ENCODE data around the gene PGM3.
"Not testable (repeated sequence)": the region's sequence is repeated elsewhere in the genome, so short reads cannot be mapped to it uniquely, and the experiment has no call there.

The PGM3 gene

DNA sequence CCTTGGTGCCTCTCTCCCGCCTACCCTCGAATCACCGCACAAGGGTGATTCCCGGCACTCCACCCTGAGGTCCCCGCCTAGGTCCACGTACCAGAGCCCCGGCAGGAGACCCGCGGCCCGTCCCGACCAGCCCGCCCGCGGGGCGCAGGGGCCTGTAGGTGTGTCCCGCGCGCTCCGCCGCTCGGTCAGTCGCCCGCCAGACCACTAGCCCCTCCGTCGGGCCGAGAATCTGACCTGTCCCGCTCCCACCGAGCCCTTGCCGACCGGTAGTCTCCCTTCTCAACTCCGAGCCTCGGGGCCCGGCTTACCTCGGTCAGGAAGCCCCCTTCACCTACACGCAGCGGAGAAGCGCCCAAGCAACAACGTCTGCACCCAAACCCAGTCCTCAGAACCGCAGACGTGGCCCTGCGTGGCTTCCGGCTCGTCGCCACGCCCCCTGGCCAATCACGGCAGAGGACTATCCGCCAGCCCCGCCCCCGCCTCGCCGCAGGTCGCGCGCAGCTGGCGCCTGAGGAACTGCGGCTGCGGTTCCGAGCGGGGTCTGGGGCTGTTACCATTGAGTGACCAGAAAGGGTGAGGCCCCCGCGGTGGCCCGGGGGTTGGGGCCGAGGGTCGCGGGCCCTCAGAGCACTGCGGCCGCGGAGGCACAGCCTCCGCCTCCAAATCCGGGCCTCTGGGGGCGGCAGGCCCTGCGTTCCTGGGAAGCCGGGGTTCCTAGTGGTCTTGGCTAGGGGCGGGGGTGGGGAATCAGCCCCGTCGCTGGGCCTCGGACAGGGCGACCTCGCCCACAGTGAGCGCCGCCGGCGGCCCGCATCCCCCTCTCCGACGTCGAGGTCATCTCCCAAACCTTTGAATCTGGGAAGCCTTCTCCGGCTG lies at the start of gene PGM3, which contains the start of gene RWDD2A:
Gene PGM3, minus strand, starts transcription at position 395 of the 876 bp plus-strand sequence. CDS start 2,253 bp downstream, outside the sequence.
Gene RWDD2A, plus strand, starts transcription at position 487 of the 876 bp plus-strand sequence. CDS start 1,095 bp downstream, outside the sequence.
- DNase-seq: peak; percentile 83

DNA sequence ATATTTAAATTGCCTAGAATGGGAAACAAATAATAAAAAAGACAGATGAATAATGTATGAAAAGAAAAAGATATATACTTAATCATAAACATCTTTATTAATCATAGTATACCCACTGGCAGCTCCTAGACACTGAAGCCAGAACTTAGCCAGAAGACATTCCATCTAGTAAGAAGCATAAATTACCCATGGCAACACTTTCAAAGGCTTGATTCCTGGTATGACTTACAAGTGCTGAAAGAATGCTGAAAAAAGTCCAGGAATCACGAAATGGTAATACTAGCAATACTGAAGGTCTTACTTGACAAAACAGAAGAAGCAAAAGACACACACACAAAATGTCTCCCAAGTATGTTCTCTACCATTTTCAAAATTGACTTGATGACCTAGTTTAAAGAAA lies 38.1 kb upstream of the PGM3 start:
- DNase-seq: peak; percentile 83

DNA sequence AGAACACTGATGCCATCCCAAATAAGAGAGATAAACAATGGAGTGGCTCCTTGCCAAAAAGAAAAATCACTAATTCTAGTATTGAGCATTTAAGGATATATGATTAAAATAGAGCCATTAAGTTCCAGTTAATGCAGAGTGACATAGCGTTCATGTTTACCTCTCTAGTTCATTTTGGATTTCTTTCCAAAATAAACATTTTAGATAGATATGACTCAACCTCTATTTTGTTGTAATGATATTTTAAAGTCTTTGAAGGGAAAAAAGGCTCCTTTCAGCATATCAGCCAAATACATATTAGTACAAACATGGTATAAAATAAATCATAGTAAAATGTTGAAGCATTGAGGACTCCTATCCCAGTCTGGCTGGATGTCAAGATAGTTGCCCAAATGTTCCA lies 33.5 kb upstream of the PGM3 start:
- no peak for DNase-seq

- peak; percentile 43 for DNase-seq
Measured at GRCh38 chr6:83221889-83222479, 28.9 kb upstream of the PGM3 start.

DNA sequence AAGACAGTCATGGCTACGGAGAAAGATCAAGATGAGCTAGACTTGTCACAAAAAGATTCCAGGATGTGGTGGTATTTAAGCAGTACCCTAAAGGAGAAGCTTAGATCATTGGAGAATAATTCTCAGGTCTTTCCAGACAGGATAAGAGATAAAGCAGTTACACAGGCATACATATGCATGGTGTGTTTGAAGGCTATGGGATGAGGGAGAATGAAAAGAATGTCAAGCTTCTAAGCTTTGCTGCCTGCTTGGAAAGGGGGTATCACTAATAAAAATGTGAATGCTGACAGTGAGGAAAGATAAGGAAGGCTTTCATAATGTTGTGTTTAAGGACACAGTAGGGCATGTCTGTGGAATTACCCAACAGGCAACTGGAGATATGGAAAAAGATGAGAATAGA lies 28.2 kb upstream of the PGM3 start:
- DNase-seq: peak; percentile 6

- DNase-seq: no peak
Measured at GRCh38 chr6:83220121-83220520, 27.1 kb upstream of the PGM3 start.

- no peak for DNase-seq
Measured at GRCh38 chr6:83218646-83219045, 25.6 kb upstream of the PGM3 start.

- DNase-seq: no peak
Measured at GRCh38 chr6:83216806-83217205, 23.7 kb upstream of the PGM3 start.

GRCh38 chr6:83215131-83216047 lies 22.3 kb upstream of the PGM3 start:
- DNase-seq: peak; percentile 72

DNA sequence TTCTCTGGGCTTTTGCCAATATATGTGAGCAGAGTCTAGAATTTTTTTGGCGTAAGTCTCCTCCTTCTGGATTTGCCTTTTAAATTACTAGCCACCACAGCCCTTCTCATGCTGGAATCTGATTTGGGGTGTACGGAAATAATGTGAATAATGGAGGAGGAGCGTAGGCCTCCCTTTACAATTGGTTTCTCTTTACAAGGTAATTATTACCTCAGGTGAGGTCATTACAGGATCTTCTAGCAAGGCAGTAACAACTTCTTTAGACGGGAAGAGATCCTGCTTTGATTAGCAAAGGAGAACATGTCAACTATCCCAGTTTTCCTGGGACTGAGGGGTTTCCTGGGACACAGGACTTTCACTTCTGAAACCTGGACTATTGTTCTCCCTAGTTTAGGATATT lies 9.0 kb upstream of the PGM3 start:
- DNase-seq: no peak

DNA sequence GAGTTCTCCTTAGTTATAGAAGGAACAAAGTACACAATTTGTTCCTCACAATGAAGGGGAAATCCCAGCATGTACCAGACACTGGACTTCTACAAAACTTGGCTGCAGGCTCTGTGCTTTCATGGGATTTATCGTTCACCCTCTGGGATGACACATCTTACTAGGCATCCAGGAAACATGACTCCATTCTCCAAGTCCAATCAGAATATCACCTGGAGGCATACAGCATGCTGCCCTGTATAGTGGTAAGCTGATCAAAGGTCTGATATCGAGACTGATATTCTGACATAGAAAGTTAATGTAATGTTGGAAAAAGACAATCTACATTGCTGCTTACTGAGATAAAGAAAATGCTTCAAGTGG lies 6.8 kb upstream of the PGM3 start:
- DNase-seq: peak; percentile 32

DNA sequence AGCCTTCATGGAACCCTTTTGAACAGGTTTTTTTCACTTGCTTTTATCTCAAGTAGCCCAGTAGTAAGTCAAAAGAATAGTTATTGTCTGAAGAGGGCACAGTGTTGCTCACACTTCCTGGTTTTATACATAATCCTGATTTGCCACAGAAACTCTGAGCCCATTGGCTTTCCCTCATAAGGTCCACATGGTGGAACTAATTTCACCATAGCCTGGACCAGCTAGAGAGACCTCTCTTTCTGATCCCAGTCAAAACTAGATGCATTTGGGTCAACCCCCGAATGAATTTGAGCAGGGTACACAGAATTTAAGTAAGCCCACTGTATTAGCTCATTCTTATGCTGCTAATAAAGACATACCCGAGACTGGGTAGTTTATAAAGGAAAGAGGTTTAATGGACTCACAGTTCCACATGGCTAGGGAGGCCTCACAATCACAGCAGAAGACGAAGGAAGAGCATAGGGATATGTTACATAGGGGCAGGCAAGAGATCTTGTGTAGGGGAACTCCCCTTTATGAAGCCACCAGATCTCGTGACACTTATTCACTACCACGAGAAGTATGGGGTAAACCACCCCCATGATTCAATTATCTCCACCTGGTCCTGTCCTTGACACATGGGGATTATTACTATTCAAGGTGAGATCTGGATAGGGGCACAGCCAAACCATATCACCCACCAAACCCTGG lies 6.3 kb upstream of the PGM3 start:
- no peak for DNase-seq

DNA sequence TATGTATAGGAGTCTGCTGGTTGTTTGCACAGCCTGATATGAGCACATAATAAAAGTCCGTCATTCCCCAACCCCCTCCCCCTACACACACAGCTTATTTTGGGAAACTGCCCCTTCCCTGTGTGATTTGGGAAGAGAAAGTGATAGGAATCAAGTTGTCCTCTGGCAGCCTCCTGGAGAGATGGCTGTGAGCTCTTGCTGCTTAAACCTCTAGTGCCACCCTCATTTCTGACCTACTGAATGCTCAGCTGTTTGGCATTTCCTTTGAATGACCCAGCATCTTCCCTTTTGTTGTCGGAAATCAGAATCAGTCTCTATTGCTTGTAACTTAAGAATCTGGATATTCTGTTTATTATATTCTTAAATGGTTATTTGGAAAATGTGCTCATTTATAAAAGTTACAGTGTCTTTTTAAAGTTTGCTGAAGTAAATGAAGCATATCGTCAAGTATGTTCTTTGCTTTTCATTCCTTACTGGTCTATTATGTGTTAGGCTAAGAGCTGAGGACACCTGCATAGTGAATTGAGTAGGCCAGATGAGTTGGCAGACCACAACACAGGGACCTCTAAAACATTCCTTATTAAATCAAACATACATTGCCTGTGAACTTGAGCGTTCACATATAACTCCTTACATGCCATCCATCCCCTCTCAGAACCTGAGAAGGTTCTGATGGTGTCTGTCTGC lies 5.6 kb upstream of the PGM3 start:
- DNase-seq: peak; percentile 15

GRCh38 chr6:83193747-83194566 lies 892 bp upstream of the PGM3 start:
- DNase-seq: no peak

DNA sequence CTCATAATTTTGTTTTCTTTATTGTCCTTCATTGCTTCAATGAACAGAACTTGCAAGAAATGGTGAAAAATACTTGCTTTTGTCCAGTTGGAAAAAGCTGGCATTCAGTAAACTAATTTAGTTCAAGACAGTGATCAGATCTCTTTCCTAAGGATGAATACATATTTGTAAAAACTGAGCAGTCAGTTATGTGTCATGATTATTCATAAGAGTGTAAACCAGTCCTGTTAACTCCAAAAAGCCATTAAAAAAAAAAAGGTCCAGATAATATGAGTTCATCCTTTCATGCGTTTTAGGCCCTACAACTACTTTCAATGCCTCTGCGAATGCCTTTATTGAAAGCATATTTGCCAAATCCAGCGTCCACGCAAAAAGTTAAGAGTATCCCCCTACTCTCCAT lies 609 bp downstream of the PGM3 start:
- DNase-seq: peak; percentile 20

DNA sequence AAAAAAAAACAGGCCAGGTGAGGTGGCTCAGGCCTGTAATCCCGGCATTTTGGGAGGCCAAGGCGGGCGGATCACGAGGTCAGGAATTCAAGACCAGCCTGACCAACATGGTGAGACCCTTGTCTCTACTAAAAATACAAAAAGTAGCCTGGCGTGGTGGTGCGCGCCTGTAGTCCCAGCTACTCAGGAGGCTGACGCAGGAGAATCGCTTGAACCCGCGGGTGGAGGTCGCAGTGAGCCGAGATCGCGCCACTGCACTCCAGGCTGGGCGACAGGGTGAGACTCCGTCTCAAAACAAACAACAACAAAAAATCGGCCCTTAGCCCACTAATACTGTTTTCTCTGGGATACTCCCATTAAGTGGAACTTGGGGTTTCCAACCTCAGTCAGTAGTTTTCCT lies 1.1 kb downstream of the PGM3 start:
- DNase-seq: not testable (repeated sequence)

GRCh38 chr6:83190626-83191025 lies 2.4 kb downstream of the PGM3 start:
- no peak for DNase-seq

GRCh38 chr6:83188501-83188900 lies 4.6 kb downstream of the PGM3 start:
- DNase-seq: no peak

DNA sequence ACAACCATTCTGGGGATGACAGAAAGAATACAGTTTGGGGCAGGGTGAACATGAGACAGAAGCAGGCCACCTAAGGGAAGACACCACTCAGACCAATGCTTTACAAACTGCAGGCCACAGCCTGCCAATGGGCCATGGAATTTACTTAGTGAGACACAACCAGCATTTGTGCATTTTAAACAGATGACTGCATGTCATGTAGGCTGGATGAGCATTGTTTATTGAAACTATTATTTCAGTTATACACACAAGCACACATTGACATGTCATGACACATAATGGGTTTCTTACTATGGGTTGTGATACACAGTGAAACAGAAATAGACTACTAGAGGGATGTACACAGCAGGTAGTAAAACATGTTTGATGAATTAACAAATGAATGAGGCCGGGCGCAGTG lies 8.0 kb downstream of the PGM3 start:
- no peak for DNase-seq

- peak; percentile 87 for DNase-seq
Measured at GRCh38 chr6:83183082-83183828, 9.8 kb downstream of the PGM3 start.

Data from fibroblast of skin of right quadriceps (primary cell).